Mucosa of descending colon (tissue), 3 donors: ENCODE data around the gene ZNF177. TPM values are rescaled to one million over a fixed set of nuclear protein-coding genes. Genes with fewer than 3 reads are reported as not detected.

ENCODE experiments used
- ATAC-seq: fragments of 200-7000 bp; cut with Tn5 transposase; one replicate; pipeline ENCODE4 v1.9.1; 2020; ENCODE audit warnings: mild to moderate bottlenecking, moderate library complexity
- DNase-seq, 3 donors: peaks; one replicate each; pipeline ENCODE4 v3.0.0-alpha.2; 2020
- H3K36me3 ChIP-seq: fragments of 200-600 bp; one replicate; pipeline ENCODE4 v1.8.0; 2021; ENCODE audit warnings: low read depth, mild to moderate bottlenecking
- H3K4me1 ChIP-seq: fragments of 200-600 bp; one replicate; pipeline ENCODE4 v1.8.0; 2021; ENCODE audit warnings: low read depth, mild to moderate bottlenecking
- H3K4me3 ChIP-seq: fragments of 200-600 bp; one replicate; pipeline ENCODE4 v1.8.0; 2021; ENCODE audit warnings: mild to moderate bottlenecking
- H3K9me3 ChIP-seq: fragments of 200-600 bp; one replicate; pipeline ENCODE4 v1.8.0; 2021; ENCODE audit warnings: mild to moderate bottlenecking
- intact Hi-C, 2 donors: fragments of 100-400 bp; cut with DNase I in 1 of 2; cut with micrococcal nuclease in 1 of 2; formaldehyde crosslinking; loops; one replicate each; pipeline versions ENCODE4 v1.11.0 to v1.11.1; 2022; cut with DNase I, micrococcal nuclease
- total RNA-seq, 3 donors: library from RNA; stranded (reverse); fragmentation: NEBNext Ultra II Directional in 2 of 3; extraction: Animal tissue kit (Norgen Biotek cat#: 25700) in 2 of 3; gene quantifications; one replicate each; pipeline versions ENCODE4 v1.2.1 to v1.2.4, GENCODE V29; 2021 to 2023
- TF ChIP-seq, protein P1 (sequence below): fragments of 200-600 bp; IDR thresholded peaks from one replicate; pipeline ENCODE4 v1.8.0; 2022; ENCODE audit warnings: antibody characterized with exemption, mild to moderate bottlenecking
- donor health status: DM: no; HTN: no; CAD: no; lungs with moderate emphysema.
- donor health status: DM: no; HTN: no; CAD: no.
- donor health status: DM: no; HTN: yes; CAD: no.

Gene ZNF177
- total RNA-seq, 3 donors from 2014 or later: 2.5 to 5.5 TPM; not detected in 1

DNA sequence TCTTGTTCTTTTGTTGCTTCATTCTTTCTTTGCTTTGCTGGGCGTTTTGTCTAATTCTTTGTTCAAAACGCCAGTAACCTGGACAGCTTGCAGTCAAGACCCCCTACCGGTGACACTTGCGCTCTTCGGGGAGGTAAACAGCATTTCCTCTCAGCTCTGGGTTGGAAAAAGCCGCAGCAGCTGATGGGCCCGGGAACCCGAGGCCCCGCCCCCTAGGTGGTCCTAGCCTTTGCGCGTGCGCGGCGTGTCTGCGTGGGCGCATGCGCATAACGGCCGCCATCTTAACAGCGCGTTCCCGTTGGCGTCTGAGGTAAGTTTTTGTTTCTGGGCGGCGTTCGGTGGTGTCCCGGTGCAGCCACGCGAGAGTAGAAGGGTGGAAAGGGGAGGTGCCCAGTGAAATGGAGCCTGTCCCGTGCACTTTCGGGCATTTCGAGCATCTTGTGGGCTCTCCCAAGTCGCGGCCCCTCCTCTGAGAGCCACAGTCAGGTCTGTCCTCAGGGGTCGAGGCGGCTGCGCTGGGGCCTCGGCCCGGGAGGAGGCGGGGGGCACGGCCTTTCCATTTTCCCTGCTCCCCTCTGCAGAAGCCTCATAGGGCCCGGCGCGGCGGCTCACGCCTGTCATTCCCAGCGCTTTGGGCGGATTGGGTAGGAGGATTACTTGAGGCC lies 38.8 kb upstream of the ZNF177 start, which contains the start of gene ZNF559:
Gene ZNF559, plus strand, starts transcription at position 261 of the 665 bp plus-strand sequence. CDS start 14,371 bp downstream, outside the sequence.
- peak within 1 kb of the TSS; percentile 63 for H3K4me3 ChIP-seq
- no peaks in the 10 kb centered on the region for H3K36me3 ChIP-seq
- DNase-seq (peak; percentile 95 to 97 (median 95)), ATAC-seq (peak; percentile 99)
- H3K9me3 ChIP-seq: peaks cover 52% of the 10 kb centered on the region
- TF ChIP-seq, protein P1, sequence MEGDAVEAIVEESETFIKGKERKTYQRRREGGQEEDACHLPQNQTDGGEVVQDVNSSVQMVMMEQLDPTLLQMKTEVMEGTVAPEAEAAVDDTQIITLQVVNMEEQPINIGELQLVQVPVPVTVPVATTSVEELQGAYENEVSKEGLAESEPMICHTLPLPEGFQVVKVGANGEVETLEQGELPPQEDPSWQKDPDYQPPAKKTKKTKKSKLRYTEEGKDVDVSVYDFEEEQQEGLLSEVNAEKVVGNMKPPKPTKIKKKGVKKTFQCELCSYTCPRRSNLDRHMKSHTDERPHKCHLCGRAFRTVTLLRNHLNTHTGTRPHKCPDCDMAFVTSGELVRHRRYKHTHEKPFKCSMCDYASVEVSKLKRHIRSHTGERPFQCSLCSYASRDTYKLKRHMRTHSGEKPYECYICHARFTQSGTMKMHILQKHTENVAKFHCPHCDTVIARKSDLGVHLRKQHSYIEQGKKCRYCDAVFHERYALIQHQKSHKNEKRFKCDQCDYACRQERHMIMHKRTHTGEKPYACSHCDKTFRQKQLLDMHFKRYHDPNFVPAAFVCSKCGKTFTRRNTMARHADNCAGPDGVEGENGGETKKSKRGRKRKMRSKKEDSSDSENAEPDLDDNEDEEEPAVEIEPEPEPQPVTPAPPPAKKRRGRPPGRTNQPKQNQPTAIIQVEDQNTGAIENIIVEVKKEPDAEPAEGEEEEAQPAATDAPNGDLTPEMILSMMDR: no peak
- intact Hi-C loops: no loop called here
- no peaks in the 10 kb centered on the region for H3K4me1 ChIP-seq

DNA sequence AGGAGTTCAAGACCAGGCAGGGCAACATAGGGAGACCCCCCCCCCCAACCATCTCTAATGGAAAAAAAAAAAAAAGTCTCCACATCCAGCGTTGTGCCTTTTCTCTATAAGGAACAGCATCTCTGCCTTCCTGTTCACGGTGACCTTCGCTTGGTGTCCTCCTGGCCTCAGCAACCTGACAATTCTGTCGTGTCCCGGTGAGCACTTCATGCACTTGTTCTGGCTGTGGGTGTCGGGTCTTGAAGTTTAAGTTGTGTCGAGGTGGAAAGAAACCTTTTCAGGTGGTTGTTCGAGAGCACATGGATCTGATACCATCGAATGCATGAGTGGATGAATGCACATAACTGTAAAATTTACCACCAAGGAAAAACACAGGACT lies 38.2 kb upstream of the ZNF177 start:
- intact Hi-C loops: no loop called here
- H3K9me3 ChIP-seq: peaks cover 57% of the 10 kb centered on the region
- DNase-seq: no peak

DNA sequence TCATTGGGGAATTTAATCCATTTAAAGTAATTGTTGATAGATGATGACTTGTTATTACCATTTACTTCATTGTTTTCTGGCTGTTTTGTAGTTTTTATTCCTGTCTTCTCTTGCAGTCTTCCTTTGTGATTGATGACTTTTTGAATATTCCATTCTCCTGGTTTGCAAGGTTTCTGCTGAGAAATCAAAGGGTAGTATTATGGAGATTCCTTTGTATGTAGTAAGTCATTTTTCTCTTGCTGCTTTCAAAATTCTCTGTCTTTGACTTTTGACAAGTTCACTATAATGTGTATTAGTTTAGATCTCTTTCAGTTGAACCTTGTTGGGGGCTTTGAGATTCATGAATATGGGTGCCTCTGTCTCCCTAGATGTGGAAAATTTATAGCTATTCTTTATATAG lies 32.8 kb upstream of the ZNF177 start:
- H3K4me3 ChIP-seq: no peak overlapping the region
- DNase-seq (no peak), ATAC-seq (no peak)
- H3K36me3 ChIP-seq: no peaks in the 10 kb centered on the region
- intact Hi-C loops: no loop called here
- H3K9me3 ChIP-seq: peaks cover 99% of the 10 kb centered on the region
- no peaks in the 10 kb centered on the region for H3K4me1 ChIP-seq
- TF ChIP-seq, protein P1: no peak

More for the DNA sequence above, 38.2 kb upstream of the ZNF177 start:
- peak overlapping the region; percentile 63 for H3K4me3 ChIP-seq
- H3K4me1 ChIP-seq: no peaks in the 10 kb centered on the region
- TF ChIP-seq, protein P1: no peak
- no peaks in the 10 kb centered on the region for H3K36me3 ChIP-seq
- no peak for ATAC-seq

DNA sequence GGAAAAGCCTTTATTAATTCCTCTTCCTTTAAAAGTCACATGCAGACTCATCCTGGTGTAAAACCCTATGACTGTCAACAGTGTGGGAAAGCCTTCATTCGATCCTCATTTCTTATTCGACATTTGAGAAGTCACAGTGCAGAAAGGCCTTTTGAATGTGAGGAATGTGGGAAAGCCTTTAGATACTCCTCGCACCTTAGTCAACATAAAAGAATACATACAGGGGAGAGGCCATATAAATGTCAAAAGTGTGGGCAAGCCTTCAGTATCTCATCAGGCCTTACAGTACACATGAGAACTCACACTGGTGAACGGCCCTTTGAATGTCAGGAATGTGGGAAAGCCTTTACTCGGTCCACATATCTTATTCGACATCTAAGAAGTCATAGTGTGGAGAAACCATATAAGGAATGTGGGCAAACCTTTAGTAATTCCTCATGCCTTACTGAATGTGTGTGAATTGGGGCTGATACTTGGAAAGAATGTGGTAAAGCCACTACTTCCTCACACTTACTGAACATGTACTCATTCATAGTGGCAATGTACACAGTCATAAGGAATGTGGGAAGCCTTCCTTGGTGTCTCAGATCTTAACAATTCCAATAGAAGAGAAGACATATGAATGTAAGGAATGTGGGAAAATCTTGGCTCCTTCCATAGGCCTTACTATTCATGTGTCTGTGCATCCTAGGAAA lies 20.1 kb upstream of the ZNF177 start:
- DNase-seq (no peak), ATAC-seq (no peak)
- Histone ChIP-seq H3K4me3 (no peak overlapping the region), H3K4me1 (no peaks in the 10 kb centered on the region), H3K36me3 (no peaks in the 10 kb centered on the region), H3K9me3 (peaks cover 100% of the 10 kb centered on the region)
- TF ChIP-seq, protein P1: no peak
- intact Hi-C loops: no loop called here

DNA sequence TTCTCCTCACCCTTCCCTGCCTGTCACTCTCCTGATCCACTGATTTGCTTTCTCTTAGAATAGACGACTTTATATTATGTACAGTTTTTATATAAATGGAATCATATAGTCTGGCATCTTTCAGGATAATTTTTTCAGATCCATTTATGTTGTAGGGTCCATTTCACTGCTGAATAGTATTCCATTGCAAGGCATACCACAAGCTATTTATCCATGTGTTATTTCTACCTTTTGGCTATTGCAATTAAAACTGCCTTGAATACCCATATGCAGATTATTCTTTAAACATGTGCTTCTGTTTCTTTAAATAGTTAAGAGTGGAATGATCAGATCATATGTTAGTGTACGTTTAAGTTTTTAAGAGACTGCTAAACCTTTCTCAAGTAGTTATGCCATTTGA lies 17.8 kb upstream of the ZNF177 start:
- TF ChIP-seq, protein P1: no peak
- Histone ChIP-seq H3K4me1 (no peaks in the 10 kb centered on the region), H3K36me3 (no peaks in the 10 kb centered on the region), H3K4me3 (no peak overlapping the region), H3K9me3 (peaks cover 100% of the 10 kb centered on the region)
- intact Hi-C loops: no loop called here
- no peak for ATAC-seq
- DNase-seq: no peak
